ENCODE data around the gene PCSK2.

GRCh38 chr20:17518339-17519052 is 291.7 kb downstream of the PCSK2 start:
- no peak for TF ChIP-seq CTCF (conservative IDR thresholded peaks at IDR 0.05)
- TF ChIP-seq ZFX (IDR thresholded peaks at IDR 0.05), result no peak
